BE2C (cell line): ENCODE measurements around the gene SFXN4.
"Not testable (repeated sequence)": the region's sequence is repeated elsewhere in the genome, so short reads cannot be mapped to it uniquely, and the experiment has no call there.

ENCODE experiments used
- DNase-seq: peaks from one replicate; pipeline ENCODE4 v3.0.0-alpha.2; 2020
- H3K27me3 ChIP-seq: fragments of 250-450 bp; sonication (Bioruptor Pico); 2 replicates; pipeline ENCODE4 v1.5.1; 2020; ENCODE audit warnings: mild to moderate bottlenecking
- H3K36me3 ChIP-seq: fragments of 250-450 bp; sonication (Bioruptor Pico); 2 replicates; pipeline ENCODE4 v1.5.1; 2020; ENCODE audit warnings: mild to moderate bottlenecking
- H3K4me1 ChIP-seq: fragments of 250-450 bp; sonication (Bioruptor Pico); 2 replicates; pipeline ENCODE4 v1.5.1; 2020
- H3K4me3 ChIP-seq: 2 replicates; pipeline ENCODE4 v1.5.1; 2011; ENCODE audit warnings: low read depth, low read length
- H3K9me3 ChIP-seq: fragments of 250-450 bp; sonication (Bioruptor Pico); 2 replicates; pipeline ENCODE4 v1.5.1; 2020
- CTCF ChIP-seq: IDR thresholded peaks from 2 replicates; pipeline ENCODE4 v1.5.1; 2012; ENCODE audit warnings: mild to moderate bottlenecking, low read depth, low read length

Gene SFXN4

GRCh38 chr10:119191881-119192280, 26.4 kb upstream of the SFXN4 start:
- no peak overlapping the region for H3K4me3 ChIP-seq
- no peak for TF ChIP-seq CTCF
- DNase-seq, result no peak

GRCh38 chr10:119190954-119191785, 25.7 kb upstream of the SFXN4 start:
- no peak for TF ChIP-seq CTCF
- Histone ChIP-seq H3K4me1 (no peaks in the 10 kb centered on the region), H3K4me3 (no peak overlapping the region), H3K9me3 (no peaks in the 10 kb centered on the region), H3K27me3 (no peaks in the 10 kb centered on the region), H3K36me3 (no peaks in the 10 kb centered on the region)
- no peak for DNase-seq

More at GRCh38 chr10:119191881-119192280, 26.4 kb upstream of the SFXN4 start:
- no peaks in the 10 kb centered on the region for H3K4me1 ChIP-seq
- H3K27me3 ChIP-seq, result no peaks in the 10 kb centered on the region
- no peaks in the 10 kb centered on the region for H3K36me3 ChIP-seq
- no peaks in the 10 kb centered on the region for H3K9me3 ChIP-seq

GRCh38 chr10:119190353-119190752, 24.8 kb upstream of the SFXN4 start:
- H3K9me3 ChIP-seq, result no peaks in the 10 kb centered on the region
- H3K4me1 ChIP-seq, result no peaks in the 10 kb centered on the region
- H3K4me3 ChIP-seq, result no peak overlapping the region
- H3K36me3 ChIP-seq, result no peaks in the 10 kb centered on the region
- DNase-seq, result no peak
- no peaks in the 10 kb centered on the region for H3K27me3 ChIP-seq
- no peak for TF ChIP-seq CTCF

GRCh38 chr10:119189811-119190282, 24.3 kb upstream of the SFXN4 start:
- Histone ChIP-seq H3K4me1 (no peaks in the 10 kb centered on the region), H3K36me3 (no peaks in the 10 kb centered on the region), H3K27me3 (no peaks in the 10 kb centered on the region), H3K9me3 (no peaks in the 10 kb centered on the region), H3K4me3 (no peak overlapping the region)
- DNase-seq, result no peak
- TF ChIP-seq CTCF, result no peak

DNA sequence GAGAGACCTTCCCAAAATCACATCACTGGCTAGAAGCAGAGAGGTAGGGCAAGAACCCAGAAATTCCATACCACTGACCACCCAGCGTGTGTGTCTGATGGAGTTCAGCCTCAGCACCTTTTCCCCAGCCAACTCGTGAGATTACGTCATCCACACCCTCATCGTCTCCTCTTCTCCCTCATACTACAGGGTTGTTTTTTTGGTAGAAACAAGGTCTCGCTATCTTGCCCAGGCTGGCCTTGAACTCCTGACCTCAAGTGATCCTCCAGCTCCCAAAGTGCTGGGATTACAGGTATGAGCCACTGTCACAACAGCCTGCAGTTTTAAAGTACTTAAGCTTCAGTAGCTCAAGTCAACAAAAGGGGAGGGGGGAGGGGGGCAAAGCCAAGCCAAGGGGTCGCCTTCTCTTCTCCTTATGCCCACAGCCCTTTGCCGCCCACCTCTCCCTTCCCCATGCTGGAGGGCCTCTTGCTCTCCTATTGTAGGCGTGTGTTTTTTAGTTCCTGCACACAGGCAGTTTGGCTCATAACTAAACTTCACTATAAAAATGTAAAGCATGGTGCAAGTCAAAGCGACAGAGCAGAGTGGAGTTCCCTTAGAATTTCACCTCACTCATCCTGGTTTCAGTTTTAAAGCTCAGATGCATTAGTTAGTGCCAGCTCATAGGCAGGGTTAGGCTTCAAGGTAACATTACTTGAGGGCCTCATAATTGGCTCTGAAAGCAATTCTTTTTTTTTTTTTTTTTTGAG, 18.3 kb upstream of the SFXN4 start:
- H3K9me3 ChIP-seq, result no peaks in the 10 kb centered on the region

GRCh38 chr10:119180850-119181400, 15.4 kb upstream of the SFXN4 start:
- not testable (repeated sequence) for H3K27me3 ChIP-seq, DNase-seq

More for the DNA sequence above, 18.3 kb upstream of the SFXN4 start:
- no peak for DNase-seq
- H3K27me3 ChIP-seq, result no peaks in the 10 kb centered on the region
- TF ChIP-seq CTCF, result no peak
- peaks cover 3% of the 10 kb centered on the region; the same call in 1 of the 2 replicates for H3K4me1 ChIP-seq
- H3K4me3 ChIP-seq, result no peak overlapping the region
- H3K36me3 ChIP-seq, result no peaks in the 10 kb centered on the region

More at GRCh38 chr10:119180850-119181400, 15.4 kb upstream of the SFXN4 start:
- not testable (repeated sequence) for H3K9me3 ChIP-seq, H3K4me1 ChIP-seq, H3K4me3 ChIP-seq
- H3K36me3 ChIP-seq, result peaks cover 12% of the 10 kb centered on the region
